Fibroblast of mammary gland (primary cell): ENCODE data around the gene LRMDA.

Source experiments
- DNase-seq: peaks from one replicate; pipeline ENCODE4 v3.0.0-alpha.2; 2010; ENCODE audit warnings: low read depth
- H3K4me3 ChIP-seq: 2 replicates; pipeline ENCODE4 v1.5.1; 2011; ENCODE audit warnings: low read depth, mild to moderate bottlenecking, low read length, moderate library complexity; ENCODE audit not compliant: control insufficient read depth
- TF ChIP-seq, protein P1 (sequence below): conservative IDR thresholded peaks from 2 replicates; pipeline ENCODE4 v1.5.1; 2011; ENCODE audit warnings: low read depth, low read length, inconsistent platforms; ENCODE audit not compliant: control insufficient read depth, insufficient read depth

LRMDA gene

DNA sequence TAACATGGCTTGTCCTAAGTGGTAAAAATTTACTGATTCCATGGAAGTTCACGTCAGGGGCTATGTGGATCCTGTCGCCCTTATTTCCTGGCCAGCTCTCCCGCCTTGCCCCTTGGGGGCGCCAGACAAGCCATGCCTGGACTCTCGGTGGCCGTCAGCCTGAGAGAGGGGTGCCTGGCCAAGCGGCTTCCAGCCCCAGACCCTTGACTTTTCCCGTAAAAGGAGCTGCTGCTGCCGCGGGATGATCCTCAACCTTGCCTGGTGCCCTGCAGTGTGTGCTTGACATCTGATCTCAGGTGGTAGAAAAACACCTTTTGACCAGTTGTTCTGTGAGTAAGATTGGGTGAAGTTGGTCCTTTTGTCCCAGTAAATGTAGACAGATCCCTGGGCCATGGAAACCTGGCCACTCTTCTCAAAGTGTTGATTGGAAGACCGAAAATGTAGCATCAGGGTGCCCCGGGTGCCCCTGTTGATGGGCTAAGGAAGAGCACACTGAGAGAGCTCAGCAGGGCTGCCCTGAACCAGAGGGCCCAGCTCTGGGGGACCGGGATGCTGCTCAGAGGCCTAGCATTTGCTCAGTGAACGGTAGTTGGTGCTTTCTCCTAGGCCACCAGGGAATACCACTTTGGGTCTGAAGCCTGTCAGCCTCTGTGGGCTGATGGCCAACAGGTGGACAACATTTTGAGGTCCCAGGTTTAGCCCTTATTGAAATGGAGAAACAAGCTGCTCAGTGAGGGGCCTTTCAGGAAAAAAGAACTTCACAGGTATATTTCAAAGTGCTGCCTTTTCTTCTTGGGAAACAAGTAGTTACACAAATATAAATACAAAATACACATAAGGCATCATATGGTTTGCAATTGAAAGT, 162.5 kb downstream of the LRMDA start:
- H3K4me3 ChIP-seq: no peak overlapping the region
- TF ChIP-seq, protein P1, sequence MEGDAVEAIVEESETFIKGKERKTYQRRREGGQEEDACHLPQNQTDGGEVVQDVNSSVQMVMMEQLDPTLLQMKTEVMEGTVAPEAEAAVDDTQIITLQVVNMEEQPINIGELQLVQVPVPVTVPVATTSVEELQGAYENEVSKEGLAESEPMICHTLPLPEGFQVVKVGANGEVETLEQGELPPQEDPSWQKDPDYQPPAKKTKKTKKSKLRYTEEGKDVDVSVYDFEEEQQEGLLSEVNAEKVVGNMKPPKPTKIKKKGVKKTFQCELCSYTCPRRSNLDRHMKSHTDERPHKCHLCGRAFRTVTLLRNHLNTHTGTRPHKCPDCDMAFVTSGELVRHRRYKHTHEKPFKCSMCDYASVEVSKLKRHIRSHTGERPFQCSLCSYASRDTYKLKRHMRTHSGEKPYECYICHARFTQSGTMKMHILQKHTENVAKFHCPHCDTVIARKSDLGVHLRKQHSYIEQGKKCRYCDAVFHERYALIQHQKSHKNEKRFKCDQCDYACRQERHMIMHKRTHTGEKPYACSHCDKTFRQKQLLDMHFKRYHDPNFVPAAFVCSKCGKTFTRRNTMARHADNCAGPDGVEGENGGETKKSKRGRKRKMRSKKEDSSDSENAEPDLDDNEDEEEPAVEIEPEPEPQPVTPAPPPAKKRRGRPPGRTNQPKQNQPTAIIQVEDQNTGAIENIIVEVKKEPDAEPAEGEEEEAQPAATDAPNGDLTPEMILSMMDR: peak; percentile 20
- DNase-seq: no peak

- DNase-seq: no peak
- no peak overlapping the region for H3K4me3 ChIP-seq
- TF ChIP-seq, protein P1: no peak
Observed at GRCh38 chr10:75596930-75597620, 165.7 kb downstream of the LRMDA start.

- no peak overlapping the region for H3K4me3 ChIP-seq
- no peak for DNase-seq
- TF ChIP-seq, protein P1: no peak
Observed at GRCh38 chr10:75597773-75598440, 166.5 kb downstream of the LRMDA start.

- no peak overlapping the region for H3K4me3 ChIP-seq
- TF ChIP-seq, protein P1: no peak
- DNase-seq: no peak
Observed at GRCh38 chr10:75598998-75599397, 167.6 kb downstream of the LRMDA start.

DNA sequence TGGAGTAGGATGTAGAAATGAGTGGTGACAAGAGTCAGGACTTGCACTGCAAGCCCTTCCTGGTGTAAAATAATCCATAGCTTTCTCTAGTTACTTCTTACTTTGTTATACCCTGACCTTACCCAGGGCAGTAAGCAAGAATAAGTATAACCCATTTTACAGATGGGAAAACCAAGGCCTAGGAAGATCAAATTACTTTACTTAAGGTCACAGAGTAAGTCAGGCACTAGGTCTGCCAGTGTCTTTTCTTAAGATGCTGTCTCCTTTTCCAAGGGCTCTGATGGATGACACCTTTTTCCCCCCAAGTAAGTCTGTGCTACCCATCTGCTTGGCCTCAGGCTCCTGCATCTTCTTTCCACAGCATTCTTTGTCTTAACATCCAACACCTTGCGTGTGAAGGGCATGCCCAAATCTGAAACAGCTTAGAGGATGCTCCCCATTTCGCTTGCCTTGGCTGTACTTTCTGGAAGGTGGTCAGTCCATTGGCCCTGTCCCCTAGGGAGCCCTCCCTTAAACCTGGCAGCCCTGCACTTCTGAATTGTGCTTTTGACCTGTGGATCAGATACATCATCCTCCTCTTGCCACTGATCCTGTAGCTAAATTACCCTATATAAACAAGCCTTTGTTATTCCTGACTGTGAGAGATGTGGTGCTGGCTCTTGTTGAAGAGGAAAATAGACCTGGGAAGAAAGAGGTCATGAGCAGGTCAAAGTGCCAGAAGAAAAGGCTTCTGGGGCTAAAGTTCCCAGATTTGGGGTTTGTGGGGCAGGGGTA, 168.6 kb downstream of the LRMDA start:
- TF ChIP-seq, protein P1: no peak
- no peak overlapping the region for H3K4me3 ChIP-seq
- DNase-seq: no peak

GRCh38 chr10:75600833-75601232, 169.4 kb downstream of the LRMDA start:
- TF ChIP-seq, protein P1: no peak
- H3K4me3 ChIP-seq: no peak overlapping the region
- no peak for DNase-seq
